GM21786 (cell line): ENCODE results near the gene KRT13.
"Not testable (repeated sequence)": the region's sequence is repeated elsewhere in the genome, so short reads cannot be mapped to it uniquely, and the experiment has no call there.

Experiments used
- ATAC-seq: cut with Tn5 transposase; IDR thresholded peaks from one replicate; pipeline ENCODE4 v1.9.1; 2021; ENCODE audit not compliant: unreplicated experiment

KRT13 gene

GRCh38 chr17:41505007-41505808, at the start of gene KRT13:
KRT13 (minus strand) TSS chr17:41505612; CDS start chr17:41505550, 62 bp downstream.
- no peak for ATAC-seq

GRCh38 chr17:41553987-41554680, 48.7 kb upstream of the KRT13 start:
- no peak for ATAC-seq

- no peak for ATAC-seq
These were observed 47.8 kb upstream of the KRT13 start for GRCh38 chr17:41553176-41553575.

GRCh38 chr17:41552455-41552854, 47.0 kb upstream of the KRT13 start:
- ATAC-seq, result no peak

- no peak for ATAC-seq
These were observed 46.0 kb upstream of the KRT13 start for GRCh38 chr17:41551365-41551764.

GRCh38 chr17:41549596-41550039, 44.2 kb upstream of the KRT13 start:
- ATAC-seq, result no peak

- no peak for ATAC-seq
These were observed 43.6 kb upstream of the KRT13 start for GRCh38 chr17:41548844-41549595.

- no peak for ATAC-seq
These were observed 42.8 kb upstream of the KRT13 start for GRCh38 chr17:41547921-41548843.

GRCh38 chr17:41547378-41547841, 42.0 kb upstream of the KRT13 start:
- ATAC-seq, result no peak

- ATAC-seq, result no peak
These were observed 41.4 kb upstream of the KRT13 start for GRCh38 chr17:41546819-41547218.

GRCh38 chr17:41545829-41546410, 40.5 kb upstream of the KRT13 start:
- ATAC-seq, result no peak

- no peak for ATAC-seq
These were observed 39.5 kb upstream of the KRT13 start for GRCh38 chr17:41544935-41545334.

GRCh38 chr17:41544491-41544892, 39.1 kb upstream of the KRT13 start:
- ATAC-seq, result no peak

GRCh38 chr17:41542786-41543185, 37.4 kb upstream of the KRT13 start:
- ATAC-seq, result not testable (repeated sequence)

- no peak for ATAC-seq
These were observed 36.9 kb upstream of the KRT13 start for GRCh38 chr17:41542357-41542756.

GRCh38 chr17:41540921-41541625, 35.7 kb upstream of the KRT13 start:
- no peak for ATAC-seq

- no peak for ATAC-seq
These were observed 34.7 kb upstream of the KRT13 start for GRCh38 chr17:41539979-41540701.

- no peak for ATAC-seq
These were observed 33.7 kb upstream of the KRT13 start for GRCh38 chr17:41539071-41539492.

- ATAC-seq, result no peak
These were observed 33.2 kb upstream of the KRT13 start for GRCh38 chr17:41538565-41538991.
